Measurements from ENCODE around the gene SEMA5A.

DNA sequence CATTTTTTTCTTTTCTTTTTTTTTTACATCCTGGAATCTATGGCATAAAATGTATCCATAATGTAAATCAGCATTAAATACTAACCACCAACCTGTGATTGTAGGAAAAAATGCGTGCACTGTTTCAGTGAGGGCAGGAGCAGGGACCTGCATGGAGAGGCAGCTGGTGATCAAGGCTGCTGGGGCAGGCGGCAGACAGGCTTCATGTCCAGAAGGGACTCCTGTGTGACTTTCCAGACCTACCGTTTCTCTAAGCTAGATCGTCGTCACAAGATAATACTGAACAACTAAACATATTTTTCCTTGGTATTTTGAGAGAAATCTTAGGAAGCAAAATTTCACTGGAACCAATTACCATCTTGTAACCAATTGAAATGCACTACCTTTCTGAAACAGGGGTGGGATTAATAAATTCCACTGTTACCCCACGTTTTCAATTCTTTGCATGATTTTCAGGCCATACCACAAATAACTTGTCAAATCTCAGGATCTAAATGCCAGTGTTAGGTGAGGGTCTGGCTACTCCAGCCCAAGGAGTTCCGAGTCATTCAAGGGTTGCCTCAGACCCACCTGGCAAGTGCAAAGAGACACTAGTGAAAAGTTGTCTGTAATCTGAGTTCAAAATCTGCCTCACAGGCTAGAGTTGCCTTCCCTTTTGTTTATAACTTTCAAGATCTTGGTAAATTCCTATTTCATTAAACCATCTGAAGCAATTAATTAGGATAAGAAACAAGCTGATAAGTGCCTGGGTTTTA, 198.2 kb downstream of the SEMA5A start:
- TF ChIP-seq CTCF (IDR thresholded peaks at IDR 0.05) (no peak), EP300 (IDR thresholded peaks at IDR 0.05) (no peak), POLR2AphosphoS5 (IDR thresholded peaks at IDR 0.05) (no peak), POLR2A (IDR thresholded peaks at IDR 0.05) (no peak)

All from gastroesophageal sphincter (tissue), 3 donors.